ENCODE data around the gene THRSP. TPM values are rescaled to one million over a fixed set of nuclear protein-coding genes. Genes with fewer than 3 reads are reported as not detected.

Gene THRSP
- total RNA-seq, 1 donor from 2014 or later, result not detected

GRCh38 chr11:78061088-78061920 lies 2.4 kb upstream of the THRSP start:
- no peak overlapping the region for H3K4me3 Mint-ChIP-seq (ENCODE audit: unreplicated experiment)
- peak overlapping the region; percentile 73 for H3K27ac Mint-ChIP-seq (ENCODE audit: unreplicated experiment)
- no peaks in the 10 kb centered on the region for H3K36me3 Mint-ChIP-seq (ENCODE audit: unreplicated experiment)
- H3K4me1 Mint-ChIP-seq (ENCODE audit: unreplicated experiment), result peaks cover 13% of the 10 kb centered on the region
- H3K27me3 Mint-ChIP-seq (ENCODE audit: unreplicated experiment), result no peaks in the 10 kb centered on the region
- TF ChIP-seq CTCF (IDR thresholded peaks at IDR 0.05), result no peak
- H3K9me3 Mint-ChIP-seq (ENCODE audit: unreplicated experiment), result no peaks in the 10 kb centered on the region
- no peak for DNase-seq (ENCODE audit: extremely low spot score, unreplicated experiment)

DNA sequence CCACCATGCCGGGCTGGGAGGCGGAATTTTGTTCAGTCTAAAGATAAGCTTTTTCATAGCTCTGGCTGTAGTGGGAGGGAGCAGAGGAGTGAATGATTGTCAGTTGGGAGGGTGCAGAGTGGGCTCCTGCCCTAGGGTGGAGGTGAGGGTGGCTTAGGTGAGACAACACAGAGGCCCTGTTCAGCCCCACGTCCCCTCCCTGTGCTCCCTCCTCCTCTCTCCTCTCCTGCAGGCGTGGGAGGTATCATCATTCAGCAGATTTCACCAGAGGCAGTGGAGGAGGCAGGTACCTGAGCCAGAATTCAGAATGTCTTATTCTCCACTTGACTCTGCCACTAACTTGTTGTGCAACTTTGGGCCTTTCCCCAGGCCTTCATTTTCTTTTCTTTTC lies 1.7 kb upstream of the THRSP start:
- no peak for DNase-seq (ENCODE audit: extremely low spot score, unreplicated experiment)
- H3K36me3 Mint-ChIP-seq (ENCODE audit: unreplicated experiment), result no peaks in the 10 kb centered on the region
- no peak for TF ChIP-seq CTCF (IDR thresholded peaks at IDR 0.05)
- H3K27ac Mint-ChIP-seq (ENCODE audit: unreplicated experiment), result peak overlapping the region; percentile 73
- peaks cover 13% of the 10 kb centered on the region for H3K4me1 Mint-ChIP-seq (ENCODE audit: unreplicated experiment)
- no peaks in the 10 kb centered on the region for H3K9me3 Mint-ChIP-seq (ENCODE audit: unreplicated experiment)
- no peaks in the 10 kb centered on the region for H3K27me3 Mint-ChIP-seq (ENCODE audit: unreplicated experiment)
- H3K4me3 Mint-ChIP-seq (ENCODE audit: unreplicated experiment), result no peak overlapping the region

DNA sequence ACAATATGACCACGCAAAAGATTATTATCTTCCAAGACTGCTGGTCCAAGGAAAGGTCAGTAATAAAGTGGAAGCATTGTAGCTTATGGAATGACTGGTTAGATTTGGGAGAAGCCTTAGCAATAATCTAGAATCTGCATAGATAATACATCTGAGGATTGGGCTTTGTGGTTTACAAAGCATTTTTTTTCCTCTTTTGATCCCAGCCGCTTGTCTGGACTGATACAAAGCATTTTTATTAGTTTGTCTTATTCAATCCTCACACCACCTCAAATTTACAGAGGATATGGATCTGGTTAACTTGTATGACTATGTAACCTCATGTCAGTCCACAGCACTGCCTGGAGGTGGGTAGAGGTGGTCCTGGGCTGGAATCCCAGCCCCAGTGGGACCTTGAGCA lies 990 bp upstream of the THRSP start:
- no peak overlapping the region for H3K27ac Mint-ChIP-seq (ENCODE audit: unreplicated experiment)
- H3K4me1 Mint-ChIP-seq (ENCODE audit: unreplicated experiment), result peaks cover 13% of the 10 kb centered on the region
- DNase-seq (ENCODE audit: extremely low spot score, unreplicated experiment), result no peak
- peaks cover 5% of the 10 kb centered on the region for H3K36me3 Mint-ChIP-seq (ENCODE audit: unreplicated experiment)
- H3K4me3 Mint-ChIP-seq (ENCODE audit: unreplicated experiment), result no peak overlapping the region
- no peaks in the 10 kb centered on the region for H3K27me3 Mint-ChIP-seq (ENCODE audit: unreplicated experiment)
- TF ChIP-seq CTCF (IDR thresholded peaks at IDR 0.05), result no peak
- no peaks in the 10 kb centered on the region for H3K9me3 Mint-ChIP-seq (ENCODE audit: unreplicated experiment)

GRCh38 chr11:78065203-78065602 lies 1.5 kb downstream of the THRSP start:
- no peak for TF ChIP-seq CTCF (IDR thresholded peaks at IDR 0.05)
- H3K9me3 Mint-ChIP-seq (ENCODE audit: unreplicated experiment), result no peaks in the 10 kb centered on the region
- no peak overlapping the region for H3K4me3 Mint-ChIP-seq (ENCODE audit: unreplicated experiment)
- peaks cover 21% of the 10 kb centered on the region for H3K36me3 Mint-ChIP-seq (ENCODE audit: unreplicated experiment)
- no peak overlapping the region for H3K27ac Mint-ChIP-seq (ENCODE audit: unreplicated experiment)
- no peak for DNase-seq (ENCODE audit: extremely low spot score, unreplicated experiment)
- H3K4me1 Mint-ChIP-seq (ENCODE audit: unreplicated experiment), result peaks cover 13% of the 10 kb centered on the region
- no peaks in the 10 kb centered on the region for H3K27me3 Mint-ChIP-seq (ENCODE audit: unreplicated experiment)

DNA sequence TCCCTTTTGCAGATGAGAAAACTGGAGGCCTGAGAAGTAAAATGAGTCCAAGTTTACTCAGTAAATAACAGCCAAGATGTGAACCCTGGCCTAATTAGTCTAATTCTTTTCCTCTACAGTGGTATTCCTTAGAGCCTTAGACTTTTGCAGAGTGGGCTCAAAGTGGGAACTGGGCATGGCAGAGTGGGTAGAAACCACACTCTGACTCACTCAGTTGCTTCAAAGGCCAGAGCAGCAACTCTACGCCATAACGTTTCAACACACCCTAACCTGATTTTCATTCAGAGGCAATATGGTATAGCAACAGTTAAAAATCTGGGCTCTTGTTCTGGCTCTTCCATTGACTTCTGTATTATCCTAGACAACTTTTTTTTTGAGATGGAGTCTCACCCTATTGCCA lies 2.8 kb downstream of the THRSP start:
- Mint-ChIP-seq H3K4me1 (ENCODE audit: unreplicated experiment) (peaks cover 7% of the 10 kb centered on the region), H3K36me3 (ENCODE audit: unreplicated experiment) (peaks cover 21% of the 10 kb centered on the region), H3K9me3 (ENCODE audit: unreplicated experiment) (no peaks in the 10 kb centered on the region), H3K27ac (ENCODE audit: unreplicated experiment) (no peak overlapping the region), H3K4me3 (ENCODE audit: unreplicated experiment) (no peak overlapping the region), H3K27me3 (ENCODE audit: unreplicated experiment) (no peaks in the 10 kb centered on the region)
- no peak for DNase-seq (ENCODE audit: extremely low spot score, unreplicated experiment)
- TF ChIP-seq CTCF (IDR thresholded peaks at IDR 0.05), result no peak

All from osteocyte (in vitro differentiated cells).